NCI-H2029 treated with DMSO at 0.1 percent for 48 hours (cell line): ENCODE data around the gene SMURF1.
"Not testable (repeated sequence)": the region's sequence is repeated elsewhere in the genome, so short reads cannot be mapped to it uniquely, and the experiment has no call there.

Experiments
- DNase-seq: peaks from one replicate; lab custom pipeline; 2025; lab: John Stamatoyannopoulos, UW

Gene SMURF1

DNA sequence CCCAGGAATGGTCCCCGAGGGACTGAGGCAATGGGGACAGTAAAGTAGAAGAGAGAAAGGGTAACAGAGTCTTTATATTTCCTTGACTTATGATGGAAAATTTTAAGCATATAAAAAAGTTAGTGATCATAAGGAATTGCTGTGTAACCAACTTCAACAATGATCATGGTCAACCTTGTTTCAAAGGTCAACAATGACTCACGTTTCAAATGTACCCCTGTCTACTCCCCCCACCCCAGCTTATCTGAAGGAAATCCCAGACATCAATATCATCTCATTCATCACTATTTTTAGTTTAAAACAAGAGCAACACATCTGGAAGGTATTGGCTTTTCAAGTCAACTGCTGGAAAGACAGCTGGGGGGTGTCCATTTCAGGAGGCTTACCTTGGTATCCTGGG lies 92.9 kb downstream of the SMURF1 start:
- no peak for DNase-seq

DNA sequence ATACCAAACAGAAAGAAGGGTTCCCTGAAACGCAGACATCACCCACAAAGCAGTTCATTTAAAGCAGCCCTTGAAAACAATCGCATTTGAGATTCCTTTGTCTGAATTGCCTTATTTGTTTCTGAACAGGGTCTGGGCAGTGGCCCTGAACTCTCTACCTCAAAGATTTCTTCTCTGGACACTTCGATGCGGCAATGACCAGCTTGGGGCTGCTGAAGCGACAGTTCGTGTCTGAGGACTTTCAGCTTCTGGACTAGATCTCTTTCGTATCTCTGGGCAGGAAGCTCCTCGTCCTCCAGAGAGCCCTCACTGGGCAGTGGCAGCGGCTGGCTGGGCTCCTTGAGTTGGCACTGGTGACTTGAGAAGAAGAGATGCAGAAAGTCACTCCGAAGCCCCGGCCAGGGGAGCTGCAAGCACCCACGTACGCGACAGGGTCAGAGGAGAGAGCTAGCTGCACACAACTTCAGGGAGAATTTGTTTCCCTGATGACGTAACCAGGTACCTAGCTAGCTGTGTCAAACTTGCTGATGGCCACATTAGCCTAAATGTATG lies 96.3 kb downstream of the SMURF1 start:
- DNase-seq = no peak

DNA sequence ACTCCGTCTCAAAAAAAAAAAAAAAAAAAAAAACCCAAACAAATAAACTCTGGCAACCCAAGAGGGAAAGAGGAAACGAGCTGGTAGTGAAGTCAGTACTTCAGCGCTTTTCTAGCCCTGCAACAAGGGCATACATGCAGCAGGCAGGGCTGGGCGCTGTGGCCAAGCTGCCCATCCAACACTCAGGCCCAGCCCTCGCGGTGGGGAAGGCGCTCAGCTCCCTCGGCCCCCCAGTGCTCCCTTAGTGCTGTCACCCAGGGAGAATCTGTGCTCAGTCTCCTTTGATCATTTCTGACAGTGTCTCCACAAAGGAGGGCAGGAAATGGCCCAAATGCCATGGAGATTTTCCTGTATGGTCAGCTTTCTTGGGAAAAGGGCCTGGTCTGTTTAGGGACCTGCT lies 97.2 kb downstream of the SMURF1 start:
- no peak for DNase-seq

DNA sequence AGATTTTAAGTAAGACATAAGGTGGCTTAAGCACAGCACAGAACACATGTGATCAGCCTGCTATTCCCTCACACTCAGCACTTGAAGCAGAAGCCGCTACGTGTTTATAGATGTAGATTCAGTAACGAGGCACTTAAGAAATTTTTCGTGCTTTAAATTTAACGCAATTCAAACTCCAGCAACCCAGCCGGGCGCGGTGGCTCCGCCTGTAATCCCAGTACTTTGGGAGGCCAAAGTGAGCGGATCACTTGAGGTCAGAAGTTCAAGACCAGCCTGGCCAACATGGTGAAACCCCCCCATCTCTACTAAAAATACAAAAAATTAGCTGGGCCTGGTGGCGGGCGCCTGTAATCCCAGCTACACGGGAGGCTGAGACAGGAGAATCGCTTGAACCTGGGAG lies 97.6 kb downstream of the SMURF1 start:
- DNase-seq = not testable (repeated sequence)

DNA sequence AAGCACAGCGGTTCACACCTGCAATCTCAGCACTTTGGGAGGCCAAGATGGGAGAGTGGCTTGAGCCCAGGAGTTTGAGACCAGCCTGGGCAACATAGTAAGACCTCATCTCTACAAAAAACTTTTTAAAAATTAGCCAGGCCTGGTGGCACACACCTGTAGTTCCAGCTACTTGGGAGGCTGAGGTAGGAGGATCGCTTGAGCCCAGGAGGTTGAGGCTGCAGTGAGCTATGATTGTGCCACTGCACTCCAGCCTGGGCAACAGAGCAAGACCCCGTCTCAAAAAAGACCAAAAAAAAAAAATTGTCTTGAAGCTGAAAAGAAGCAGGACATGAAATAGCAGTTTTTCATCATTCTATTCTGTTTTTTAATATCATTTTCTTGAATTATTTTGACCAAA lies 99.0 kb downstream of the SMURF1 start:
- DNase-seq = not testable (repeated sequence)

DNA sequence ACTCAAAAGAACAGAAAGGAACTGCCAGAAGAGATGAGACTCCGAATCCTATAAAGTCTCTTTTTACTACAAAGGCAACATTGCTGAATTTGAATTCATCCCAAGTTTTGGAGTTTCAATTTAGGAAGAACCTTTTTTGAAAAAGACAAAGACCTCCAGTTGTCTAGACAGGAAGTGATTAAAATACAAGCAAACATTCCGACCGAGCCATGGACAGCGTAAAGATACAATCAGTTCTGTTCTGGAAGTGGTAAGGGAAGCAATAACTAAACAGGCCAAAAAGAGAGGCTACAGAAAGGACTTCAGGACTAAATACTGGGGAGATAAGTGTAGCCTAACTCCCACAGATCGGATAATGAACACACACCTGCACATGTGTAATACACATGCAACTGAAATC lies 101.0 kb downstream of the SMURF1 start:
- no peak for DNase-seq

DNA sequence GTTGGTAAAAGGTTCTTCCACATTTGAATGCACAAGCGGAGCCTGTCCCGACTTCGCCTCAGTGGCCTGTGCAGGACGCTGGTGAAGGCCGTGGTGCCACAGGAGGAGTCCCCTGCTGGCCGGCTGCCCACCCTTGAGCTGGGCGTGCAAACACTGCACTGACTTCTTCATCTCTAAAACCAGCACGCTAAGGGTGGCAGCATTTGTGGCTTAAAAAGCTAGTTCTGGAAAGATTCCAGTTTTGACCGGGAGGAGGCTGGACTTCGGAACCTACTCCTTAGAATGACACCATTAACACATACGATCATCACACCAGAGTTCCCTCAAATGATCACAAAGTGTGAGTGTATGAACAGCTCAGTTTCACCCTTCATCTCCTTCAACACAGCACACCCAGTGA lies 102.4 kb downstream of the SMURF1 start:
- DNase-seq = no peak

DNA sequence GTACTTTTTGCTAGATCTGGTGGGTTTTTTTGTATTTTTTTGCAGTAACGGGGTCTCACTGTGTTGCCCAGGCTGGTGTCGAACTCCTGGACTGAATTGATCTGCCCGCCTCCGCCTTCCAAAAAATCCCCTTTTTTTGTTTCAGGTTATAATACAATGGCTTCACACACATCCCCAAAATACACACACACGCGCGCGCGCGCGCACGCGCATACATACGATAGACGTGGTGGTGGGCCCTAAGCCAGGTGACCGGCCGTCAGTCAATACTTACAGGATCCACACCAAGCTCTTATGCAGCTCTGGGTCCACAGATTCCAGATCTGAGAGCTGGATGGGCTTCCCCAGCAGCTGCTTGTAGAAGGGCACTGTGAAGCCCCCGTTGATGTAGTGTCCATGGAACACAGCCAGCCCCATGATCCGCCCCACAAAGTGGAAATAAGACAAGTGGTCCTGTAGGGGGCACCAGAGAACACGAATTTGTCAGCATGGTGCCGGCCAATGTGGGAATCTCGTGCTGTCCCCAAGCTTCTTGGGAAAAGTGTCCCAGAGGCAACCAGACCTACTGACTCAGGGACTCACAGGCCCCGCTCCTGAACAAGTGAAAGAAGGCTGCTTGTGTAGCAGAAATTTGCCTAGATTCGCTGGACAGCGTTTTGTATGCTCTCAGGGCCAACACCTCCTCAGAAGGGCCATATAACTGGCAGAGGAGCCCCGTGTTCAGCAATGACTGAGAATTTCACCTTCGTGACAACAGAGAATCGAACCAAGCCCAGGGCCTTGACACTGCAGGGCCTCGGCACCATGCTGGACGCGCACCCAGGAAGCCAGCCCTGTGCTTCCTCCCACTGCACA lies 103.6 kb downstream of the SMURF1 start:
- peak; percentile 30 for DNase-seq

DNA sequence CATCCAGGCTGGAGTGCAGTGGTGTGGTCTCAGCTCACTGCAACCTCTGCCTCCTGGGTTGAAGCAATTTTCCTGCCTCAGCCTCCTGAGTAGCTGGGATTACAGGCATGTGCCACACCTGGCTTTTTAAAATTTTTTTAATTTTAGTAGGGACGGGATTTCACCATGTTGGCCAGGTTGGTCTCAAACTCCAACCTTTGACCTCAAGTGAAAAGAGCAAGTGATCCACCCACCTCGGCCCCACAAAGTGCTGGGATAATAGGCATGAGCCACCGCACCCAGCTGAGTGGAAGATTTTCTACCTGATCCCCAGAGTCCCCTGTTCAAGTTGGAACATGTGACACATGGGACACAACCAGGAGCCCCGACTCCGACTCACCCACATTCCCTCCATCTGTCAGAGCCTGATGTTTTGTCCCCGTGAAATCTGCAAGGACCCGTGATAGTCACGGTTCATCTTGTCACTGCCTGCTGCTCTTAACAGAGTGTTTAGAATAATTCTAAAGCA lies 104.5 kb downstream of the SMURF1 start:
- DNase-seq = no peak

DNA sequence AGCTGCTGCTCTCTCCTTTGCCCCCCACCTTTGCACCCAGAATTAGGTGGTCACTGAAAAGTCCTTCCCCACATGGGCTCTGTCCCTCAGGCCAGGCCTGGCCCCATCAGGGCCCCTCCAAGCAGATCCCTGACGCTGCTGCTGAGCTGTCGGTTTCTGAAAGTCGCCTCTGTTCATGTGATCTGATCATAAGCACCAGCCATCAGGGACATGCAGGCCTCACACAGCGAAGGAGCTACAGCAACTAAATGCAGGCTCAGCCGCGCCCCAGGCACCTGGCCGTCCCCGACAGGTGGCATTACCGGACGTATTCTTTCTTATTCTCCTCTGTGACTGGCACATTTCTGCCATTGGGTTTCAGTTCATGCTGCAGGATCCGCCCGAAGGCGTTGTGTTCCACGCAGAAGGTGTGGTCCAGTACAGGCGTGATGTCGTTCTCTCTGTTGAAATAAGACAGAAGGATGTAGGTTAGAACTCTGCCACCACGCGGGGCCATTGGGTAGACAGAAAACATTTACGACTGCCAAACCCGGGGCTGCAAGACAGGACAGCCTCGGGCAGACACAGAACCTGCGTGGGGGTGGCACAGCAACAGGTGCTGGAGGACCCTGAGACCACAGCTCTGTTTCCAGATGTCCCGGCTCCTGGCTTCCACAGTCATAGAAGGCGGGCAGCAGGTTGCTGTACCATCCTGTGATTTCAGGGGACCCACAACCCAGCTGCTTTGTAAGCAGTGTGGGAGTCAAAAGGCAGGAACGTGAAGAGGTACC lies 105.6 kb downstream of the SMURF1 start:
- no peak for DNase-seq

DNA sequence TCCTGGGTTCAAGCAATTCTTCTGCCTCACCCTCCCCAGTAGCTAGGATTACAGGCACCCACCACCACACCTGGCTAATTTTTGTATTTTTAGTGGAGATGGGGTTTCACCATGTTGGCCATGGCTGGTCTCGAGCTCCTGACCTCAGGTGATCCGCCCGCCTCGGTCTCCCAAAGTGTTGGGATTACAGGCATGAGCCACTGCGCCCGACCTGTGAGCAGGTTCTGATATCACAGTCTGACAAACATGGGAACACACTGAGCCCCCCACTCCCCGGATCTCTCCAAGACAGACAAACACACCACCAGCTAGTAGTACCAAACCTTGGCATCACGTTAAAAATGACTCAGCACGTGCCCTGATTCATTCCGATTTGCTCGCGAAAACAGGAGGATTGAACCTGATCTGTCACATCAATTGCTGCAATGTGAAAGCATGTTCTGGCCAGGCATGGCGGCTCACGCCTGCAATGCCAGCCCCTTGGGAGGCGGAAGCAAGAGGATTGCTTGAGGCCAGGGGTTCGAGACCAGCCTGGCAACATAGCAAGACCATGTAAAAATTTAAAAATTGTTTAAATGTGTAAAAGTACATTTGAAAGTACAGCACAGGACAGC lies 106.5 kb downstream of the SMURF1 start:
- no peak for DNase-seq

DNA sequence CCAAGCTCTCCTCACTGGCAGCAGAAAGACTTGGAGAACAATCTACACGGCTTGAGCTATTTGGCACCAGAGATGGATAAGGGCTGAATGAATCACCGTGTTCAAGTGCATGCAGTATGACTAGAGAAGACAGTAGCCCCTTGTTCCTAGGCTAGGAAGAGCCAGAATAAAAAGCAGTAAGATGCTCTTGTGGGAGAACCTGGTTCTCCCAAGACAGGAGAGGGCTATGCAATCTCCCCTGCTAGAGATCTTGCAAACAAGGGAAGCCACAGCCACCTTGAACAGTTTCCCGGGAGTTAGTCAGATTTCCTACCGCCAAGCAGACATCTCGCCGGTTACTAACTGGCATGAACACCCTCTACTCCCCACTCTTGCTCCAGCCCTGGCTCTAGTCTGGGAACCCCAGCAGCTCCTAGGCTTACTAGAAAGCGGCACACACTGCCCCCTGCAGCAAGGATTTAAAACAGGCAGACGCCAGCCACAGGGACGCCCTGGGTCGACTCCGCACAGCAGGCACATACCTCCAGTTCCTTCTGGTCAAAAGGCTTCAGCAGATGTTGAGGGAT lies 107.3 kb downstream of the SMURF1 start:
- no peak for DNase-seq

DNA sequence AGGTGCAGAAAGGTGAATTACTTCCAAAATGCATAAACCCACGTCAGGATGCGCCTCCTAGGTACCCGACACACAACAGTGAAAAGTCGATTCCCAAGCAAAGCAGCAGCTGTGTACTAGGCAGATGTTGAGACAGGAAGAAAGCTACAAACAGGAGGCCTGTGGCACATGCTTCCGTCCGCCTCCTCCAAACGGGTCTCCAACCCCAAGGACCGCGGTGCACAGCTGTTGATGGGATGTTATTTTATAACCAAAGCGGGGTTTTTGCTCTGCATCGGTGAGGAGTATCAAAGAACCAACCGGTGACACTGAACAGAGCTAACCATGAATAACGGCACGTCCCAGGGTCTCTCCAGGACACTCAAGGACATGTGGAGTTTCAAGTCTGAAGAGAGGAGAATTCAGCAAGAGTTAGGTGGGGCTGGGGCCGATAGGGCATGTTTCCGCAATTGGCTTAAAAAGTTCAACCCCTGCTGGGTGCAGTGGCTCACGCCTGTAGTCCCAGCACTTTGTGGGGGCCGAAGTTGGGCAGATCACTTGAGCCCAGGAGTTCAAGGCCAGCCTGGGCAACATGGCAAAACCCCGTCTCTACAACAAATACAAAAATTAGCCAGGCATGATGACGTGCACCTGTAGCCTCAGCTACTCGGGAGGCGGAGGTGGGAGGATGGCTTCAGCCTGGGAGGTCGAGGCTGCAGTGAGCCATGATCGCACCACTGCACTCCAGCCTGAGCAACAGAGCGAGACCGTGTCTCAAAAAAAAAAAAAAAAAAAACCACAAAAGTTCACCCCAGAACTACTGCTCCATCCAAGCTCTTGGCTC lies 108.0 kb downstream of the SMURF1 start:
- DNase-seq = no peak

DNA sequence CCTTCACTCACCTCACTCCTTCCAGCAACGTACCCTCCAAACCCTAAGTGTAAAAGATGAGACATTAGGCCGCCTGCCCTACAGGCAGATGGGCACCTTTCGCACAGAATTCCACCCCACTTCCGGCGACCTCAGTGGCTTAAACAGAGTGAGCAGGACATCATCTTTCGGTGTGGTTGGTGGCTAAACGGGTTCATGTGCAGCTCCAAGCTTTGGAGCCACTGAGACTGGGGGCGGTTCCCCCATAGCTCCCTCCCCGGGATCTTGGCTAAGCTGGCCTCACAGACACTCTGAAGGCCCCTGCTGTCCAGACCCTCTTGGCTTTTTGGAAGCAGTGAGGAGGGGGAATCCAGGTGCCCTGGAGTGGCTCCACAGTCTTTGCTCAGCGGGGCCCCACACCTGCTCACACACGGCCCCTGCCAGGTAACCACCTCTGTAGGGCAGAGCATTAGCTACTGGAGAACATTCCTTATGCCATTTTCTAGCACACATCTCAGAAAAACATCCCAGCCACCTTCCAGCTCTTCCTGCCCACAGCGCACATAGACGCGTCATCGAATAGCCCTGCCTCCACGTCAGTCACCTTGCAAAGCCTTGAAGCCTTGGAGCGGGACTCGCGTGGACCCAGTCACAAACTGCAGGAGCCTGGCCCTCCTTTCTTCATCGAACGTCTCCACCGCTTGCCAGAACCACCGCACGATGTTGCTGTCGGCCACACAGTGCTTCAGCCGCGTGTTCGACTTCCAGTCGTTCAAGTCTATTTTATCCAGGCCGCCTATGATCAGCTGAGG lies 108.8 kb downstream of the SMURF1 start:
- no peak for DNase-seq

DNA sequence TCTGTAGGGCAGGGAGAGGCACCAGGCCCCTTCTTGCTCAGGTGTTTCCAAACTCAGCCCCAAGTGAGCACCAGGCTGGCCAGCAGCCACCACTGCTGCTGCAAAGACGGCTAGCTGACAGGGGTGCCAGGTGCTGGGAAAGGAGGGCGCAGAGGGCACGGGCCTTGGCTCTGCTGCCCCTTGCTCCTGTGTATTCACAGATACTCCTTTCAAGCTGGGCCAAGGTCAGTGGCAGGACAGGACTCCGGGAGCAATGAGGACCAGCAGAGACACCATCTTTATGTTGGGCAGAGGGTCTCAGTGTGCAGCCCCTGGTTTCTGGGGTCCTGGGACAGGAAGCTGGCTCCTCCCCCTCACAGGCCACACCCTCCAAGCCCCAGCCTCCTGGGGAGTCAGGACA lies 110.1 kb downstream of the SMURF1 start:
- no peak for DNase-seq

DNA sequence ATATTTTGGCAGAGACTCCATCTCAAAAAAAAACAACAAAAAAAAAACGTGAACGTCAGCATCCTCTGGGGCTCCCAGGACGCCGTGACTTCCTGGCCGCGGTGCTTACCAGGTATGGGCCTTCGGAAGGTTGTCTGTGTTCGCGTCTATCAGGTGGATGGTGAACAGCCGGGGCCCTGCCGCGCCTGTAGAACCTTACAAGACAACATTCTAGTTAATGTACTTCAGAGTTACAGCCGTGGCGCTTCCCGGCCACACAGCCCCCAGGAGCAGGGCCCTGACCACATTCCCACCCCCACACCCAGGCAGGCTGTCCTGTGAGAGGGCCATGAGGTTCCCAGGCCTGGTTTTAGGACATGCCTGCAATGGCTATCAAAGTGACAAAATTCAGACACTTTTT lies 111.0 kb downstream of the SMURF1 start:
- DNase-seq = no peak

DNA sequence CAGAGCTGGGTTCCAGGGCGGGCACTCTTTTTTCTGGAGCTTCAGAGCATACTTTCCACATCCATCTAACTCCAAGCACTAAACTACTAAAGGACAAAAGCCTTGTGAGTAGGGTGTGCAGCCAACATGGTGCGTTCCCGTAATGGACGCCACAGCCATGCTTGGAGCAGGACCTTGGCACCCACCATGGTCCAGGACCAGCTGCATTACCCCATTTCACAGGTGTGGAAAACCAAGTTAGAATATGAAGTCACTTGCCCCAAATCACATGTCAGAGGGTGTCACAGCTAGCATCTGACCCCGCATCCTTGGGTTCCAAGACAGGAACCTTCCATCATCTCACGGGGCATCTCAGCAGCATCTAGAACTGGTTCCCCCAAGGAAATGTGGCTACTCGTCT lies 112.4 kb downstream of the SMURF1 start:
- DNase-seq = no peak

DNA sequence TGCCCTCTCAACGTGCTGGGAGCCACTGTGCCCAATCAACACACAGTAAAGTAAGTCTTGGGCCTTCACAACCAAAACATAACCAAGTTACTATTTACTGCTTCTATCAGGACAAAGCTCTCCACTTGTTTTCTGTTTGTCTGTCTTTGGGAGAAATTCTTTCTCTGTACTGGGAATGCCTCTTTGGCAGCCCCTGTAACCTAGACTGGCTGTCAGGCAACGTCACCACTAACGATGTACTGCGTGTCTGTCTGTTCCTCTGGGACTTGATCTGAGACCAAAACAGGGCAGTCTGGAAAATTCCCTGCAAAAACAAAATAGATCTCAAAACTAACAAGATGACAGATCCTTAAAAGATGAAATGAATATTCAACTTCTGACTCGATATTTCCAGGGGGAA lies 113.0 kb downstream of the SMURF1 start:
- DNase-seq = no peak

DNA sequence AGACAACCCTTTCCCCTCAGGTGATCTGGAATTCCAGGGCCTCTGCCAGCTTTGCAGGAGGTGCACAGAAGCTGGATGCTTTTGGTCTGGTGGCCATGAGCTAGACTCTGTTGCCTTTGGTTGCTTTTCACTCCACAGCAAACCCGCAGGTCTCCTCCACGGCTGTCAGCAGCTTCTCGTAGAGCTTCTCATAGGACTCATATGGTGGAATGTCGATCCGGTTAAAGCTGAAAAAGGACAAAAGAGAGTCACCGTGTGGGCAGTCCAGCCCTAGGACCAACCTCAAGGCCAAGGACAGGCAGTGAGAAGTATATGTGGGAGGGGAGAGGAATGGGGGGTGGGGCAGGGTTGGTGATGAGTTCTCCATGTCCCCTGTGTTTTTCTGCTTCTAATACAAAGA lies 113.5 kb downstream of the SMURF1 start:
- DNase-seq = no peak
